Stimulated activated CD4-positive, alpha-beta T cell treated with anti-CD3 and anti-CD28 coated beads, Interleukin-12 subunit alpha, Interleukin-12 subunit beta, amount 100 ng/mL, for 4 hours (primary cell): Measurements from ENCODE around the gene PLXNB2.

Experiments
- DNase-seq: peaks from one replicate; pipeline ENCODE4 v3.0.0-alpha.2; 2020

PLXNB2 gene

GRCh38 chr22:50225200-50225969 lies 82.1 kb downstream of the PLXNB2 start:
- DNase-seq = no peak
